NCI-H2196 (cell line): Measurements from ENCODE around the gene KXD1.
"Not testable (repeated sequence)": the region's sequence is repeated elsewhere in the genome, so short reads cannot be mapped to it uniquely, and the experiment has no call there.

Experiments
- DNase-seq: peaks from one replicate; lab custom pipeline; 2025; ENCODE audit not compliant: unreplicated experiment; lab: John Stamatoyannopoulos, UW

The KXD1 gene, protein sequence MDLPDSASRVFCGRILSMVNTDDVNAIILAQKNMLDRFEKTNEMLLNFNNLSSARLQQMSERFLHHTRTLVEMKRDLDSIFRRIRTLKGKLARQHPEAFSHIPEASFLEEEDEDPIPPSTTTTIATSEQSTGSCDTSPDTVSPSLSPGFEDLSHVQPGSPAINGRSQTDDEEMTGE

GRCh38 chr19:18557411-18558201 is at the start of gene KXD1:
TSS of gene KXD1 (plus strand) at chr19:18557870. CDS start at chr19:18562057, 4,187 bp downstream.
- peak; percentile 95 for DNase-seq

DNA sequence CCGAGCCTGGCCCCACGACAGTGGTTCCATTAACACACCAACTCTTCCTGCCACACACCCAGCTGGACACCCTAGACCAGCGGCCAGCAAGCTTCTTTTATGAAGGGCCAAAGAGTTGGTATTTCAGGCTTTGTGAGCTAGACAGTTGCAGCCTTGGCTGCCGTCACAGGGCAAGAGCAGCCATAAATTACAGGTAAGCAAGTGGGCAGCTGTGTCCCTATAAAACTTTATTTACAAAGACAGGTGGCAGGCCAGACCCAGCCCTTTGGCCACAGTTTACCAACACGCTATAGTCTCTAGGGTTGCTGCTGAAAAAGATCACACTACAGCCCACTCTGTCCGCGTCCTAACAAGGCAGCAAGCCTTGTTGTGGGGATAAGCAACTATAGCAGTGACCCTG is 49.1 kb upstream of the KXD1 start:
- no peak for DNase-seq

- DNase-seq: no peak
Observed at GRCh38 chr19:18510216-18510615, 47.5 kb upstream of the KXD1 start.

DNA sequence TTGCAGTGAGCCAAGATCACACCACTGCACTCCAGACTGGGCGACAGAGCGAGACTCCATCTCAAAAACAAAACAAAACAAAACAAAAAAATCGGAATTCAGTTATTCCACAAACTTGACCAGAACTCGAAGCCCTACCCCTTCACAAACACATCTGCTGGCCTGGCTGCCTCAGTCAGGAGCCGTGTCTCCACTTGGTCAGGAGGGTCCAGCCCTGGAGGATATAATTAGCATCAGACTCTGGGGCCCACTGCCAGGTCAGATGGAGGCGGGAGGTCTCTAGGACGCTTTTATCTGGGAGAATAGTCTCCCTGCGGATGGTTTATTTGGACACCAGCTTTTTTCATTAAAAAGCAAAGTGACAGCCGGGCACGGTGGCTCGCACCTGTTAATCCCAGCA is 43.8 kb upstream of the KXD1 start:
- no peak for DNase-seq

- no peak for DNase-seq
Observed at GRCh38 chr19:18514800-18515682, 42.6 kb upstream of the KXD1 start.

DNA sequence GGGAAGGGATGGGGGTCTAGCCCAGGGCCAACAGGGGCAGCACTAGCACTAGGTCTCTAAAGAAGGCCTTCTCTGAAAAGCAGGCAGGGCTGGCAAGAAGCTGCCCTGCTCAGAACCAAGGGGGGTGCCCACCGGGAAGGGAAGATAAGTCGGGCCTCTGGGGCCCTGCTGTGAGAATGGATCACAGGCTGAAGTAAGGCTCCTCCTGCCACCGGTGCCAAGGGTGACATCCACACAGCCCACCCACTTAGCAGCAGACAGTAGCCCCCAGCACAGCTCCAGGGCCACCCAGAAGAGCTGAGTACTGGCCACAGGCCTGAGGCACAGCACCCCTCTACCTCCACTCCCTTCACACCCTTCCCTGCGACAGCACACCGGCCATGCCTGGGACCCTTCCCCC is 41.7 kb upstream of the KXD1 start:
- DNase-seq: no peak

- DNase-seq: no peak
Observed at GRCh38 chr19:18517606-18518005, 40.1 kb upstream of the KXD1 start.

DNA sequence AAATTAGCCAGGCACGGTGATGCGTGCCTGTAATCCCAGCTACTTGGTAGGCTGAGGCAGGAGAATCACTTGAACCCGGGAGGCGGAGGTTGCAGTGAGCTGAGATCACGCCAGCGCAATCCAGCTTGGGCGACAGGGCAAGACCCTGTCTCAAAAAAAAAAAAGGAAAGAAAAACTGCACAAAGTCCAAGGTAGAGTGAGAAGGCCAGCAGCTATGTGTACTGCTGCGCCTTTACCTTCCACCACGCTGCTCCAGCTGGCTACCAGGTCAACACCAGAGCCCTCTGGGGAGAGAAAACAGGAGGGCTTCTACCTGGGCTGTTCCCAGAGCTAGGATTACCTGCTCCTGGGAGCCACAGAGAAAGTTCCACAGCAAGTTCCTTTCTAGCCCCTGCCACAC is 39.0 kb upstream of the KXD1 start:
- DNase-seq: no peak

DNA sequence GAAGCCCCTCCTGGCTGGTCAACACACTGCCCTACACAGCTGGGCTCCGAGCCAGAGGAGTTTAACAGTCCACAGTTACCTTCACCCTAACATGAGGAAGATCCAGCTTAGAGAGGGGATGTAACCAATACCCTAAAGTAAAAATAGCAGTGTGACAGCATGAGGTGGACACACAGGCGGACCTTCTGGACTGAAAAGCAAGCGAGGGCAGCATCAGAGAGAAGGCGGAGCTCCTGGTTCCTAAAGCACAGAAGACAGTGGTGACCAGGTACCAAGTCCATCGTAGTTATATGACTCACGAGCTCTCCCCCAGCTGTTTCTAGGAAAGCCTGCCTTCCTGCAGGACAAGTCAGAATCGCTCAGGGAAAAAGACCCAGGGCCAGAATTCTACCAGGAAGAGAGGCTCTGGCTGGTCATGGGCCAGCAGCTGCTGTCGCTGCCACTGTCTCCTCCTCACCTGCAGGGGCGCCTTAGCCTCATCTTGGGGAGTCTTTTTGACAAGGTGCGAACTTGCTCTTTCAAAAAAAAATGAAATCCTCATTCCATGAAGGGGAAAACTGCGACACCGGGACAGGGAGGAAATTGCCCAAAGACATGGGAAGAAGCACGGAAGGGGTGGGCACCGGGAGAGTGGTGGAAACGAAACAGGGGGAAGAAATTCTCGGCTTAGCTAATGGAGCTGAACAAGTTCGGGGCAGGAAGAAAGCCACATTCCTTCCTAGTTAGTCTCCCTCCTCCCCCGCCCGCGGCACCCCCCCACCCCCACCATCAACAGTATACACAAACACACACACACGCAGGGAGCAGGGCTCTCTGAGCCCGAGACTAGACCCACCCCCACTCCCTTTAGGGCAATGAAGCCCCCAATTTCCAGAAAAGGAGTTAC is 37.5 kb upstream of the KXD1 start:
- peak; percentile 66 for DNase-seq

- no peak for DNase-seq
Observed at GRCh38 chr19:18520848-18521691, 36.6 kb upstream of the KXD1 start.

DNA sequence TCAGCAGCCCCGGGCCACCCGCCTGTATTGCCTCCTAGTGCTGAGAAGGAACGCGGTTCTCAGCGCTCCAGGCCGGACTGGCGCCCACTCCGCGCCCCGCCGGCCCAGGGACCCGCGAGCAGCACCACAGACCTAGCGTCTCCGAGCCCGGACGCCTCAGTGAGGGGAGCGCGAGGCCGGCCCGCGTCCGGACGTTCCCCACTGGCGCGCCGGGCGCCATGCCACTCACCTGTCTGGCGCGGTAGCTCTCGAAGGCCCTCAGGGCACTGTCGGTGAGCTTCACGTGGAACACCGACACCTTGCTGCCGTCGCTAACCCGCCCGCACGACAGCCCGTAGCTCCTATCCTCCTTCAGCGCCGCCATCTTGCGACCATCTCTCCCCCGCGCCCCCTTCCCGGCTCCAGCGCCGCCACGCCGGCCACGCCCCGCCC is 36.0 kb upstream of the KXD1 start, which contains the start of gene ELL:
Gene ELL, minus strand, starts transcription at position 379 of the 432 bp plus-strand sequence. Its CDS starts 15 bp downstream, at position 364.
- DNase-seq: no peak

DNA sequence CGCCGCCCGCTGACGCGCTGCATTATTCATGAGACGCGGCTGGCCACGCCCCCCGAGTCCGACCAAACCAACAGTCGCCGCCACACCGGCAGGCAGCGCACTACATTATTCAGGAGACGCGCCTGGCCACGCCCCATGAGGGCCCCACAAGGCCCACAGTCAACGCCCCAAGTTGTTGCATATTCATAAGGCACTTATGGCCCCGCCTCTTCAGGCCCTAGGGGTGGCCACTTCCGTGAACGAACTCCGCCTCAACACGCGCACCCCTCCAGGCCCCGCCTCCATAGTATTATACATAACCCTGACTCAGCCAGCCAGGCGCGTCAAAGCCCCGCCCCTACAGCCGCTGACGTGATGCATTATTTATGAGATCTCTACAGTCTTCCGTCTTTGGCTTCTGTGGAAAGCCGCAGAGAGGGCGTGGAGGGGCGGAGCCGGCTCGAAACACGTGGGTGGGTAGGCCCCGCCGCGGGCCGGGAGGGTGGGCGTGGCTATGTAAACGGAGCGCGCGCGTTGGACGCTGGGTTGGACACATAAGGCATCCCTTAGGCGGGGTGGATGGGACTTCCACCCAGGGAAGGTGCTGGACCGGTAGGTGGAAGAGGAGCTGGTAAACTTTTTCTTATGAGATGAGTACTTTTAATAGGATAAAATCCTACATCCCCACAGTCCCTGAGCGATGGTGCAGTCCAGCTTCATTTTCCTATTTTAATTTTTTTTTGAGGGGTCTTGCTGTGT is 35.4 kb upstream of the KXD1 start:
- peak; percentile 100 for DNase-seq

- not testable (repeated sequence) for DNase-seq
Observed at GRCh38 chr19:18522862-18523440, 34.7 kb upstream of the KXD1 start.

DNA sequence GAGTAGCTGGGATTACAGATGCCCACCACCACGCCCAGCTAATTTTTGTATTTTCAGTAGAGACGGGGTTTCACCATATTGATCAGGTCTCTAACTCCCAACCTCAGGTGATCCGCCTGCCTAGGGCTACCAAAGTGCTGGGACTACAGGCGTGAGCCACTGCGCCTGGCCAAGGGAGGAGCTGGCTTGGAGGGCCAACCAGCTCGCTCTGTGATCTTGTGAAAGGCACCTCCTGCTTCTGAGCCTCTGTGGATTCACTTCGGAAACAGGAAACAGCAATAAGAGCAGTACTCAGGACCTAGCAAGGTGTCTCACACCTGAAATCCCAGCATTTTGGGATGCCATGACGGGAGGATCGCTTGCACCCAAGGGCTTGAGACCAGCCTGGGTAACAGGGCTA is 33.8 kb upstream of the KXD1 start:
- DNase-seq: no peak

DNA sequence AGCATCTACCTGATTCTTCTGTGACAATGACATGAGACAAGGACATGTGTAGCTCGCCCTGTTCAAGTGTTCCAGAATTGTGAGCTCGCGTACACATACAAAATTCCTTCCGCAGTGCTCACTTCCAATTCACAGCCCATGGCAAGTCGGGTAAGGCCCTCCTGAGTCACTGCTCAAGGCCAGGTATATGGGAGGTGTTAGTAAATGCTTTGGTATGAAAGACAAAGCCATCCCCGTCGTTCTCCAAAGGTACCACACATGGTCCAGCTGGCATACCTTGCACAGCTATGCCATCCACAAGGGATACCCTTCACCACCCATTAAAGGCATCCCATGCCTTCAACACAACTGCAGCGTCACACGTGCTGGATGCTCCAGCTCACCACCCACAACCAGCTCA is 31.4 kb upstream of the KXD1 start:
- DNase-seq: no peak

GRCh38 chr19:18529782-18530181 is 27.9 kb upstream of the KXD1 start:
- no peak for DNase-seq

- DNase-seq: no peak
Observed at GRCh38 chr19:18531485-18531884, 26.2 kb upstream of the KXD1 start.

GRCh38 chr19:18532168-18532890 is 25.3 kb upstream of the KXD1 start:
- no peak for DNase-seq
